GM18861 (cell line): ENCODE measurements around the gene PTCD3.

ENCODE experiments used
- ATAC-seq: cut with Tn5 transposase; IDR thresholded peaks from one replicate; pipeline ENCODE4 v1.9.1; 2021; ENCODE audit not compliant: unreplicated experiment

Gene PTCD3

DNA sequence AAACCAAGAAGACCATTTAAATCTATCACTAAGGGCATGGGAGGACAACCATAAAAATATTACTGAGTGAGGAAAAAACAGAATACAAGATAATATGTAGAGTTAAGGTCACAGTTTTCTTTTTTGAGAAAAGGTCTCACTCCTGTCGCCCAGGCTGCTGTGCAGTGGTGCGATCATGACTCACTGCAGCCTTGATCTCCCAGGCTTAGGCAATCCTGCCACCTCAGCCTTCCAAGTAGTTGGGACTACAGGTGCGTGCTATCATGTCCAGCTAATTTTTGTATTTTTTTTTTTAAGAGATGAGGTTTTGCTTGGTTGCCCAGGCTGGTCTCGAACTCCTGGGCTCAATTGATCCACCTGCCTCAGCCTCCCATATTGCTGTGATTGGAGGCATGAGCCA, 24.3 kb upstream of the PTCD3 start:
- no peak for ATAC-seq

DNA sequence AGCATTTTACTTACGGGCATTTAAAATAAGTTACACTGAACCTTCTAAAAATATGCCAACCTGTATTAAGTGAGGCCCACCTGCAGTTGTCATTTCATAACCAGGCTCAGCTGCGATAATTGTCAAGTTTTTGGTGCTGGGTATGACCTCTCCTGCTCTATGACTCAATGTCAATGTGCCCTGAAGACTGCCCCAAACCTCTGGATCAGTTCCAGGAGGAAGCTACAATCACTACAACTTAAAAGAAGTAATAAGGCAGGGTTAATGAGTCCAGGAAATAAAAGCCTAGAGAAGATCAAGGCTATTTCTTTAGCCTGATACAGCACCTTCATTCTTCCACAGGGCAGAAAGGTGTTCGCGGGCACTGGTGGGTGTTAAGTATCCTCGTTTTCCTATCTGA, 23.3 kb upstream of the PTCD3 start:
- ATAC-seq: no peak

DNA sequence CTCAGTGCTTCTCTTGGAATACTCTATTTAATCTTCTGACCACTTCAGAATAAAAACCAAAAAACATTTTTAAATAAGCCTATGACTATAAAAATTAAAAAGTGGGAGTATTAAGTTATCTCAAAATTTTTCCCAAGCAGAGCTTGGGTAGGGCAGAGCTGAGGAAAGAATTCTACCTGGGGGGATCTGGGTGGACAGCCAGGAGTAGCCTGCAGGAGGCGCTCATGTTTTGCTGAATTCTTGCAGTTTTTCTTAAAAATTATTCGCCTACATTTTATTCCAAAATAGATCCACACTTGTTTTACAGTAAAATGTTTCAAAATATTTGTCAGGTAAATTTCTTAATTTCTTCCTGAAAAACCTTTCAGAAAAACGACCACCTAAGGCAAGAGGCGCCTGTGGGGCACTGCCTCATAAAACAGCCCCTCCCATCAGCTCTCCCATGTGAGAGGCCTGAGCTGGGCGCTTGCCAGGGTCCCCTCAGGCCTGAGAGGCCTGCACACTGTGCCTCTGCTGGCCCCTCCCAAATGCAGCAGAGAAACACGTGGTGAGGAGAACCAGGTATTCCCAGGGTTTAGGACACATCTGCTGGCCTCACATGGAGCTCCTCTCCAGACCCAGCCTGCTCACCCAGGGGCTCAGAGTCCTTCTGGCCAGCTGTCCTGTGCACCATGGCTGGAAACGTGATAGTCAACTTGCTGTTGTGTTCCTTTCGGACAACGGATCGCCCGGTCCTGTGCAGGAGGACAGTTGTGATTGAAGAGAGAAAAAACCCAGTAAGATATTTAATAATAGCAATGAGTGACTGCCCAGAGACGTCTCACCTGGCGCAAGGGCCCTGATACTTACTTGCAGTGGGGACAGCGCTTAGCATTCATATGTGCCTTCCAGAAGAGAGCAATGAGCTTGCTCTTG, 17.8 kb upstream of the PTCD3 start:
- no peak for ATAC-seq

DNA sequence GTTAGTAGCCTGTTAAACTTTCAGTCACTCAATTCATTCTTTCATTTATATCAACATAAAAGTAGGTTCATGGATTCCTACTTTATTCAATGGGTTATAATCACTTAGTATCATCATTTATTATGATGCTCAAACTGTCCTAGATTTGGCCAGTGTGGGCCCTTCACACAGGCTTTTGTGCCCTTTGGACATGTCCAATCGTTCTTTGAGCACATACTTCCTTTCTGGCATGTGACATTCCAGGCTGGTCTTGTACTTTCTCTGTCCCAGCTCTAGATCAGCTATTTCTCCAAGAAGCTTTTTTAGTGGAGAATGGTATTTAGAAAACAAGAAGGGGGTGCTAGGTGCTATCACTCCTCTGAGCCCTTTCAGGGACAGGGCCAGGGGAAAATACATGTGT, 11.8 kb upstream of the PTCD3 start:
- ATAC-seq: no peak

DNA sequence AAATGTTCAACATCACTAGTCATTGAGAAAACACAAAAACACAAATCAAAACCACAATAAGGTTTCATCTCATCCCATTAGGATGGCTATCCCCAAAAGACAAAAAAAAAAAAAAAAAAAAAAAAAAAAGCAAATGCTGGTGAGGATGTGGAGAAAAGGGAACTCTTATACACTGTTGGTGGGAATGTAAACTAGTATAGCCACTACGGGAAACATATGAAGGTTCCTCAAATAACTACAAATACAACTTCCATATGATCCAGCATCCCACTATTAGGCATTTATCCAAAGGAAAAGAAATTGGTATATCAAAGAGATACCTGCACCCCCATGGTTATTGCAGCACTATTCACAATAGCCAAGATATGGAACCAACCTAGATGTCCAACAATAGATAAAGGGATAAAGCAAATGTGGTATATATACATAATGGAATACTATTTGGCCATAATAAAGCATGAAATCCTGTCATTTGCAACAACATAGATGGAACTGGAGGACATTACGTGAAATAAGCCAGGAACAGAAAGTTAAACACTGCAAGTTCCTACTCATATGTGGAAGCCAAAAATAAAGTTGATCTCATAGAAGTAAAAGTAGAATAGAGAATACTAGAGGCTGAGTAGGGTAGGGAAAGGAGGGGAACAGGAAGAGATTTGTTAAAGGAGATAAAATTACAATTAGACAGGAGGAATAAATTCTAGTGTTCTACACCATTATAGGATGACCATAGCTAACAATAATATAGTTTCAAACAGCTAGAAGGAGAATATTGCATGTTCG, 8.7 kb upstream of the PTCD3 start:
- ATAC-seq: no peak

DNA sequence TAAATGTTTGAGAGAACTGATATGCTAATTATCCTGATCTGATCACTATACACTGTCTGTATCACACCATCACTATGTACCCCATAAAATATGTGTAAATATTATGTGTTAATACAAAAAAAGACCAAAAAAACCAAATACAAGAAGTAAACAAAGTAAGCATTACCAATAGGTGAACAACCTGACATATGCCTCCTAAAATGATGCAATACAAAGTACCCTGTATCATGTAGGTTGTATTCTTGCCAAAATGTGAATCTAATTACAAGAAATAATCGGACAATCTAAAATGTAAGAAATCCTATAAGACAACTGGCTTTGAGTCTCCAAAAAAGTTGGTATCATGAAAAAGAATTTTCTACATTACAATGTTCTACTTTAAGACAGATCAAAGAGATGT, 8.1 kb upstream of the PTCD3 start:
- no peak for ATAC-seq

DNA sequence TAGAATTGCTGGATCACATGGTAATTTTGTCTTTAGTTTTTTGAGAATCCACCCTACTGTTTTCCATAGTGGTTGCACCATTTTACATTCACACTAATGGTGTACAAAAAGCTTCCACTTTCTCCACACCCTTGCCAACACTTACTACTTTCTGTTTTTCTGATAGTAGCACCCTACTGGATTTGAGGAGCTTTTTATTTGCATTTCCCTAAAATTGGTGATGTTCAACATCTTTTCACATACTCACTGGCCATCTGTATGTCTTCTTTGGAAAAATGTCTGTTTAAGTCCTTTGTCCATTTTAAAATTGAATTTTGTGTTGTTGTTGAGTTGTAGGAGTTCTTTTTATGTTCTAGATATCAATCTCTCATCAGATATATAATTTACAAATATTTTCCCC, 3.9 kb upstream of the PTCD3 start:
- ATAC-seq: no peak

DNA sequence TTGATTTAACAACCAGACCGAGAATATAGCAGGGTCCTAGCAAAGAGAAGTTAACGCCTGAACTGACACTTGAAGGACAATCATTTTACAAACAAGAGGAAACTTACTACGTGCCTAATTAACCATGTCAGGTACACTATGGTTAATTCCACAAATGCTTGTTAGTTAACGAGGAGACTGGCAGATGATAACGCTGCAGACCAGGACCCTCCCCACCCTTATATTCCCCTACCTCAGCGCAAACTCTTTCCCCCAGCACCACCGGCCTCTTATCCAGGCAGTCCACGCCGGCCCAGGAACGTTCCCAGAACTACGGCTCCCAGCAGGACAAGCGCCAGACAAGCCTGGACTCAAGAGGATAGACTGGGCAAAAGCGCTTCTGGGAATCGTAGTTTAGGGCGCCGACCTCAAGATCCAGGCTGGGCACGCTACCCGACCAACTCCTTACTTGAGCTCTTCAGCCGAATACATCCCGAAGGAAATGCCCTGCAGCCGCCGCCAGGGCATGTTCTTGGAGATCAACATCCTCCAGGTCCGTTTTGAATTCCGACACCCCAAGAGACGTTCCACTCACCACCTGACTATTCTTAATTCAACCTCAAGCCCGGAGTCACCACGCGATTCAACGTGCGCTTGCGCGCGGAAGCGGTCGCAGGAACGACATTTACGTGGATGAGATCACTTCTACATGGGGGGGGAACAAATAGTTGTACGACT, 625 bp upstream of the PTCD3 start, which contains the start of gene POLR1A:
Gene POLR1A, minus strand, starts transcription at position 635 of the 717 bp plus-strand sequence. Its CDS starts 110 bp downstream, at position 525.
- ATAC-seq: peak; percentile 44

DNA sequence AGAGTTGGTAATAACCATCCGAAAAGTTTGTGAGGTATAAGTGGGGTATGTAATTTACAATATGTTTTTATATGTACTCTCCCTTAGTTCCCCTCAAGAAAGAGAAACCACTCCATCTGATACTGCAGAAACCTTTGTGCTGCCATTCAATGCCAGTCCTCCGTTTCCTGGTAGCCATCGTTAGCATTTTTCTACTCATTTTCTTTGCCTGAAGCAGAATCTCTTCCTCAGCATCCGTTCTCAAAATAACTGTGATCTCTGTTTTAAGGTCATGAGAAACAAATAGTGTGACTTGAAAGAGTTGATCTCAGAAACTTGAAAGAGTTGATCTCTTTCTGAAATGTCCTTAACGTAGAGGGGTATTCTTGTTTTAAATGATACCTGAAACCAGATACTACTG, 996 bp downstream of the PTCD3 start:
- ATAC-seq: no peak

DNA sequence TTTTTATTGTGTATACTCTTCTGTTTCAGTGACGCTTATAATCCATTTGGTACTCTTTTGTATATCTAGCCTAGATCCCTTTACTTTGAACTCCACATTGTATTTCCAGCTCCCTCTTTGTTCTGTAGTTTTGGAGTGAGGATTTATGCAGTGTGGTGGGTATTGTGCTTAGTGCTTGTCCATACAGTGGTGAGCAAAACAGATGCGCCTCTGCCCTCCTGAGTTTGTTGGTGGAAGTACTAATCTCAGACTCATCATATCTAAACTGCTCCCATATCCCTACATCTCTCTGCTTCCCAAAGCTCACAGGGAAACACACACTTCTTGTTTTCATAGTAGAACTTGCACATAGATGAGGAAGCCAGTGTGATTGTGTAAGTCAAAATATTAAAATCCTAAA, 12.1 kb downstream of the PTCD3 start:
- no peak for ATAC-seq

DNA sequence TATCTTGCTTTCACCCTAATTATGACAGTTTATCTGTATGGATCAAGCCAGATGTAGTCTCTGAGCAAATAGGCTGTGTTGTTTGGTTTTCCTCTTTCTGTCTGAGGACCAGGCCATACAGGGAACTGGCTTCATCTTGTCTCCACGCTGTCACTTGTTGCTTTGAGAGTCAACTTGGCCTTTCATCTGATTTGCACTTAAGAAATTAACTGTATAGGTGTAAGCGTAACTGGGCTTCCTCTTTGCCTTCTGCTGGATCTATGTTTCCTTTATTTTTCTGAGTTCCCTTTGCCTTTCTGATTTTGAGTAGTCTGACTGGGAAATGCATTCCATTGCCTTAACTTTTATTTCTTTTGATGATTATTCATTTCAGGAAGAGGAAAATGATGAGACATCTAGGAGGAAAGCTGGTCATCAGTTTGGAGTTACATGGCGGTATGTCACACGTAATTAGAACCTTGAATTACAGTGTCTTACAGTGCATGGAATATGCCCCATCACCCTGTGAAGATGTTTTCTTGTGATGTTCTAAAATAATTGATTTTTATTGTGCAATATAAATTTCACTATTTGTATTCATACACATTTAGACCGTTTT, 17.4 kb downstream of the PTCD3 start:
- no peak for ATAC-seq

DNA sequence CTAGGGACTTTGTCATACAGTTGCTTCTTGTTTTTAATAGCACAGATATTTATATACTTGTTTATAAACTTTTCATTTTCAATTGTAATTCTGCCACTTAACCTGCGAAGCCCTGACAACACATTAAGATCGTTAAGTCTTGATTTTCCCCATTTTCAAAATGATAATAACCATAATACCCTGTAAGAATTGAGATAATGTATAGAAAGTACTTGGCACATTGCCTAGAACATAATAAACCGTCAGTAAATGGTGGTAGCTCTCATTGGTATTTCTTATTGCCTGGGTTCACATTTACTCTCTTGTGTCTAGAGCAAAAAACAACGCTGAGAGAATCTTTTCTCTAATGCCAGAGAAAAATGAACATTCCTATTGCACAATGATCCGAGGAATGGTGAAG, 18.6 kb downstream of the PTCD3 start:
- ATAC-seq: no peak

DNA sequence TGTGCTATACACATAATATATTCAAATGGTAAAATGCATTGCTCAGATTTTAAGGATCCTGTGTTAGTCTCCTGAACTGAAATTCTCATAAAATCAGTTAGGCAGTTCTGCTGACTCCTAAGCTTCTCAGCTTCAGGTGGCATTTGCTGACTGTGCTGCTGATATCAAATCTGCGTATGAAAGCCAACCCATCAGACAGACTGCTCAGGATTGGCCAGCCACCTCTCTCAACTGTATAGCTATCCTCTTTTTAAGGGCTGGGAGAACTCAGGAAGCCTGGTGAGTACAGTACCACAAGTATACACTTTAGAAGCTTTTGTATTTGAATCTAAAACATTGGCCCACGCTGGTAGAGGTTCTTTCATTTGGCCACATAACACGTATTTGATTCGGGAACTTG, 28.7 kb downstream of the PTCD3 start:
- ATAC-seq: no peak

DNA sequence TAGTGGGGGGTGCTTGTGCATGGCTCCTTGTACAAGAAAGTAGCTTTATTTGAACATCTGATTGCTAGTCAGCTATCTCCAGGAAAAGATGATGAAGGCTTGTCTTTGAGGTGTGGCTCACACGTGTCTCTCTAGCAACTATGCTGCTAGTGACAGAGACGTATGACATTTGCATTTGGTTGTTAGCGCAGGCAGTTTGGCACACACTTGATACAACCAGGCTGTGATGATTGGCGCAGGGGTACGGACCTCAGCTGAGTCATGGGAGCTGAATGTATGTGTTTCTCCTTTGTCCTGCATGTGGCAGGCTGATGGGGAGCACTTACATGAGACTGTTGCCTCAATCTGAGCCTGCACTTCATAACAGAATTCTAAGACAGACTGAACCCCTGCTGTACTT, 29.6 kb downstream of the PTCD3 start:
- no peak for ATAC-seq

DNA sequence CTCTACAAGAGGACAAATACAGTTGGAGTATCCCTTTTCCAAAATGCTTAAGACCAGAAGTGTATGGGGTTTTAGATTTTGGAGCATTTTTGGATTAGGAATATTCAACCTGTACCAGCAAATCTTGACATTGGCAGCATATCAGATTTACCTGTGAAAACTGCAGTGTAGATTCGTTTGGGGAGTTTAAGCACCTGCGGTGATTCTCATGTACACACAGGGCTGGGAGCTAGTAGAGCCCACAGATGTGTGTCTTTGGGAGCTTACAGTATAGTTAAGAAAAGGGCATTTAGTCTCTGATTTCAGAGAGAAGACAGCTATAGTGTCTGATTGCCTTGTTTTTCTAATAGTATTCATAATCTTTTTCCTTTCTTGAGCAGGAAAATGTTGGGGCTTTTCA, 30.1 kb downstream of the PTCD3 start:
- ATAC-seq: no peak

DNA sequence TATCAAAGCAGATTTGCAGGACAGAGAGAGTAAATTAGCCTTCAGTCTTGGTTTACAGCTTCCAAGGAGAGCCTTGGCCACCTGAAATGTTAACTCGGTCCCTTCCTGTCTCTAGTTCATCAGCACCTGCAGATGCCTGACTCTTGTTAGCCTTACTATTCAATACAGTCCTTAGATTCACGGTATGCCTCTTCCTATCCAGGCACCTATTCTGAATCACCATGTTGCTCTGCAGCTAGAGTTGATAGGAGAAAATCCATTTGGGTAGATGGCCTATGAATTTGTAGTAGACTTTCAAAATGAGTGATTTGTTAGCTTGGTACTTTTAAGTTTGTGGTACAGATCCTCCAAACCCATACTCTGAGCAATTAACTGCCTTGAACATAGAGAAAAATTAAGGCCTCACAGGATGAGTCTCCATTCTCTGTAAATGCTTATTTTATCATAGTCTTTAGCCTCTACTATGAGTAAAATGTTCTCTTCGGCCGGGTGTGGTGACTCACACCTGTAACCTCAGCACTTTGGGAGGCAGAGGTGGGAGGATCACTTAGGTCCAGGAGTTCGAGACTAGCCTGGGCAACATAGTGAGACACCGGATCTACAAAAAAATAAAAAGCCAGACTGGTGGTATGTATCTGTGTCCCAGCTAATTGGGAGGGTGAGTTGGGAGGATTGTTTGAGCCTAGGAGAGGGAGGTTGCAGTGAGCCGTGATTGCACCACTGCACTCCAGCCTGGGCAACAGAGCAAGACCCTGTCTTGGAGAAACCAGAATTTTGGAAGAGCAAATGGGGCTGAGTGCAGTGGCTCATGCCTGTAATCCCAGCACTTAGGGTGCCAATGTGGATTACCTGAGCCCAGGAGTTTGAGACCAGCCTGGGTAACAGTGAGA, 32.9 kb downstream of the PTCD3 start:
- ATAC-seq: no peak

DNA sequence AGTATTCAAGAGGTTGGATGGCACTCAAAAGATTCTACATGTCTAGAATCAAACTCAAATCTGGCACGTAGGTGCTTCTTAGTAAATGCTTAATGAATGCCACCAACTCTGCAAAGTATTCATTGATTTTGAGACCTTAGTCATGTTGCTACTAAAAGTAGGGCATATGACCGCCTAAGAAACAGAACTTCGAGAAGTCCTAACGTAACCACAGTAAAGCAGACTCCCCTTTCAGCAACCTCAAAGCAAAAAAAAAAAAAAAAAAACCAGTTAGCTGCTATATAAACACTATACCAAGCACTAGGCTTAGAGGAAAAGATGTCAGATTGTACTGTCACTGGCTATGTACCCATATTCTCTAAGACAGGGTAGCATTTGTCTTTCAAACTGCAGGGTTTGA, 33.9 kb downstream of the PTCD3 start:
- no peak for ATAC-seq

DNA sequence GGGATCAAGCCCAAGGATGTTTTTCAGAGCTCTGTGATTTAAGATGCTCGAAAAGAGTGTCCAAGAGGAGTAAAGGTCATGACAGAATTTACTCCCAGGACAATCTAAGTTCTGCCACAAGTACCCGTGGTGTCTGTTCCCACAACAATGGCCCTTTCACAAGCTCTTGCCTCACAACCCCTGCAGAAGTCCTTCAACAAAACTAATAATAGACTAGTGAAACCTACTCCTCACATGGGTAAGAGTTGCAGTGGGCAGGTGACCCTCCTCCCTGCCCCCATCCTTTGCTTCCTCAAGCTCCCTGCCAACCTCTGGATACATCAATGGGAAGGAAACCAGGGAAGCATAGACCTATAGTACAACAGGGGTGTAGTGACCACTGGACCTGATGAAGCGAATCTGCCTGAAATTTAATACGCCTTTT, 34.9 kb downstream of the PTCD3 start:
- no peak for ATAC-seq

DNA sequence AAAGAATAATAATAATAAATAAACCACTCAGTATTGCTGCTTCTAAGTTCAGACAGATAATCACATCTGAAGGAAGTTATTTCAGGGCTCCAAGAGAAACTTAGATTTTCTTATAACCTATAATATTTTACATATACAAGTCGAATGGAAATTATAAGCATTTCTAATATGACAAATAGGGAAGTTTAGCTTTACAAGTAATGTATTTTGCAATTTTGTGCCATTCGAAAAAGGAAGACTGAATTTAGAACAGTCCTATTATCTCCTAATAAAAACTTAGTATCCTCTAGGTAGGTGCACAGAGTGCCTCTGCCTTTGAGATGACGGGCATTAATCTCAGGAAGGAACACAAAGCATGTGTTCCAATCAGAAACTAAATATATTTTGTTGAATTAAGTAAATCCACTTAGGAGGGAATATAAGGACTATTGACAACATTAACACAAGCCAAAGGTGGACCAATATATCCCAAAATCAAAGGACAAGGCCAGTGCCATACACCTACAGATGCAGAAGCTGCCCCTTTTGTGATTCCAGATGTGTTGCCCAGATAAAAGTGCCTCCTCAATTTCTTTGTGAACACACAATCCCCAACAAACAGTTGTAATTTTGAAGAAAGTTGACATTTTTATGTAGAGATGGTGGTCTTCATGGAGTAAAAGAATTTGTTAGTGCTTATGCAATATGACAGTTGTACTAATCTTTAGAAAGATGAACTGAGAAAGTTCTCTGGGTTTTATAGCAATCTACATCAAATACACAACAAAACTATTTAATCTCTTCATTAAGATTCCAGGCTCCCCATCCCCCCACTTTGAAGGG, 36.6 kb downstream of the PTCD3 start:
- ATAC-seq: no peak
